BJ (cell line): ENCODE results near the gene PAPOLB. TPM values are rescaled to one million over a fixed set of nuclear protein-coding genes. Genes with fewer than 3 reads are reported as not detected.

ENCODE experiments used
- CTCF ChIA-PET: fragments of 350-600 bp; formaldehyde crosslinking; extraction: SDS; loops from one replicate; lab custom pipeline; 2021; ENCODE audit warnings: antibody characterized with exemption, inconsistent platforms; lab: Yijun Ruan, JAX
- POLR2A ChIA-PET: fragments of 300-600 bp; sonication (Branson Sonifier 250); formaldehyde crosslinking; extraction: SDS; loops from one replicate; lab custom pipeline; 2021; ENCODE audit warnings: antibody characterized with exemption; lab: Charles Lee
- DNase-seq: peaks from one replicate; pipeline ENCODE4 v3.0.0-alpha.2; 2011; ENCODE audit warnings: low read depth
- H3K27me3 ChIP-seq: 2 replicates; pipeline ENCODE4 v1.6.0; 2011; ENCODE audit warnings: low read length; ENCODE audit not compliant: control insufficient read depth, insufficient read depth
- H3K36me3 ChIP-seq: 2 replicates; pipeline ENCODE4 v1.5.1; 2011; ENCODE audit warnings: low read length; ENCODE audit not compliant: control insufficient read depth, insufficient read depth
- H3K4me3 ChIP-seq: 2 replicates; pipeline ENCODE4 v1.5.1; 2011; ENCODE audit warnings: low read depth, mild to moderate bottlenecking, control low read depth, low read length
- polyA minus RNA-seq: library from RNA; depleted of rRNA, polyadenylated mRNA; stranded (reverse); fragments of >200 nt; gene quantifications from 2 replicates; pipeline ENCODE4 v1.2.3, GENCODE V29; 2011; rRNA and poly(A)+ RNA removed
- polyA plus RNA-seq: library from polyadenylated mRNA; depleted of rRNA; stranded (reverse); fragments of >200 nt; gene quantifications from 2 replicates; pipeline ENCODE4 v1.2.3, GENCODE V29; 2011; rRNA removed
- TF ChIP-seq, protein P1 (sequence below): IDR thresholded peaks from 2 replicates; pipeline ENCODE4 v1.5.1; 2011; ENCODE audit warnings: low read depth, mild to moderate bottlenecking, control low read depth, inconsistent platforms, low read length, moderate library complexity; ENCODE audit not compliant: insufficient read depth

The PAPOLB gene
- polyA plus RNA-seq (0.01 and 0.02 TPM in 2 replicates), polyA minus RNA-seq (0.05 TPM in 2 replicates)

- no peak for DNase-seq
- Histone ChIP-seq H3K36me3 (no peaks in the 10 kb centered on the region), H3K4me3 (peak within 1 kb of the TSS; percentile 27), H3K27me3 (0 out of 2 replicates have a peak, but pooled peaks cover 1% of the 10 kb centered on the region)
- TF ChIP-seq, protein P1, sequence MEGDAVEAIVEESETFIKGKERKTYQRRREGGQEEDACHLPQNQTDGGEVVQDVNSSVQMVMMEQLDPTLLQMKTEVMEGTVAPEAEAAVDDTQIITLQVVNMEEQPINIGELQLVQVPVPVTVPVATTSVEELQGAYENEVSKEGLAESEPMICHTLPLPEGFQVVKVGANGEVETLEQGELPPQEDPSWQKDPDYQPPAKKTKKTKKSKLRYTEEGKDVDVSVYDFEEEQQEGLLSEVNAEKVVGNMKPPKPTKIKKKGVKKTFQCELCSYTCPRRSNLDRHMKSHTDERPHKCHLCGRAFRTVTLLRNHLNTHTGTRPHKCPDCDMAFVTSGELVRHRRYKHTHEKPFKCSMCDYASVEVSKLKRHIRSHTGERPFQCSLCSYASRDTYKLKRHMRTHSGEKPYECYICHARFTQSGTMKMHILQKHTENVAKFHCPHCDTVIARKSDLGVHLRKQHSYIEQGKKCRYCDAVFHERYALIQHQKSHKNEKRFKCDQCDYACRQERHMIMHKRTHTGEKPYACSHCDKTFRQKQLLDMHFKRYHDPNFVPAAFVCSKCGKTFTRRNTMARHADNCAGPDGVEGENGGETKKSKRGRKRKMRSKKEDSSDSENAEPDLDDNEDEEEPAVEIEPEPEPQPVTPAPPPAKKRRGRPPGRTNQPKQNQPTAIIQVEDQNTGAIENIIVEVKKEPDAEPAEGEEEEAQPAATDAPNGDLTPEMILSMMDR, result no peak
- ChIA-PET POLR2A (no interaction called here), CTCF (no interaction called here)
Observed at GRCh38 chr7:4861673-4862072, at the start of gene PAPOLB. Gene PAPOLB (minus strand): TSS chr7:4862030. CDS start chr7:4861810, 220 bp downstream.

DNA sequence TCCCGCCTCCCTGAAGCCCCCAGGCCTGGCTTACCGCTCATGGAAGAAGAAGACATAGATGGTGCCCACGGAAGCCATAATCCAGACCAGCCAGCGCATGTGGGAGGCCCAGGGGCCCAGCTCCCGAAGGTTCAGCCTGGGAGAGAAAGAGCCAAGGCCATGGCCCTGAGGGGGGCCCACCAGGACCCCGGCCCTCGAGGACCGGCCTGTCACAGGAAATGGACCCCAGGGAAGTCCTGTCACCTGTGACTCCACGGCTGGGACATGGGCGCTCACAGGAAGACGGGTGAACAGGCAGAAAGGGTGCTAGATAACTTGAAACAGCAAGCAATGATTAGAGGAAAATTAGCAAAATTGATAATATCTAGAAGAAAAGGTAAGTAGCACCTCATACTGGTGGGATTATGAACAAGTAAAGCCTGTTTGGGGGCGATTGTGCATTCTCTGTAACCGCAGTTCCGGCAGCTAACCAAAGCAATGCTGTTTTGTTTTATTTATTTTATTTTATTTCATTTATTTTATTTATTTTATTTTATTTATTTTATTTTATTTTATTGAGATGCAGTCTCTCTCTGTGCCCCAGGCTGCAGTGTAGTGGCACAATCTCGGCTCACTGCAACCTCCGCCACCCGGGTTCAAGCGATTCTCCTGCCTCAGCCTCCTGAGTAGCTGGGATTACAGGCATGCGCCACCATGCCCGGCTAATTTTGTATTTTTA is 49.4 kb upstream of the PAPOLB start:
- ChIA-PET CTCF (no interaction called here), POLR2A (no interaction called here)
- no peaks in the 10 kb centered on the region for H3K36me3 ChIP-seq
- no peak overlapping the region for H3K4me3 ChIP-seq
- TF ChIP-seq, protein P1, result no peak
- H3K27me3 ChIP-seq, result no peaks in the 10 kb centered on the region; the same call in 1 of the 2 replicates
- no peak for DNase-seq

- Histone ChIP-seq H3K4me3 (no peak overlapping the region), H3K36me3 (no peaks in the 10 kb centered on the region), H3K27me3 (no peaks in the 10 kb centered on the region; the same call in 1 of the 2 replicates)
- TF ChIP-seq, protein P1, result no peak
- ChIA-PET POLR2A (no interaction called here), CTCF (interaction anchor here (1.2 kb wide), 1 partner anchor 23 kb away, joined by 4 read pairs; the partner anchor contains the start of gene RADIL)
- no peak for DNase-seq
Observed at GRCh38 chr7:4906682-4907081, 44.9 kb upstream of the PAPOLB start.

DNA sequence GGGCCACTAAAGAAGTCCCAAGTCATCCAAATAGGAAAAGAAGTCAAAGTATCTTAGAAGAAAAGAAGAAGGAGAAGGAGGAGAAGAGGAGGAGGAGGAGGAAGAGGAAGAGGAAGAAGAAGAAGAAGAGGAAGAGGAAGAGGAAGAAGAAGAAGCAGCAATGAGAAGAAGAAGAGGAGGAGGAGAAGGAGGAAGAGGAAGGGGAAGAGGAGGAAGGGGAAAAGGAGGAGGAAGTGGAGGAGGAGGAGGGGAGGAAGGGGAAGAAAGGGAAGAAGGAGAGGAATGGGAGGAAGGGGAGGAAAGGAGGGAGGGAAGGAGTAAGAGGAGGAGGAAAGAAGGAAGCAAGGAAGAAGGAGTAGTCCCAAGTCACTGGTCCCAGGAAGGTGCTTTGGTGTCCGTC is 43.3 kb upstream of the PAPOLB start:
- H3K36me3 ChIP-seq, result no peaks in the 10 kb centered on the region
- DNase-seq, result no peak
- H3K4me3 ChIP-seq, result no peak overlapping the region
- ChIA-PET CTCF (no interaction called here), POLR2A (no interaction called here)
- no peaks in the 10 kb centered on the region; the same call in 1 of the 2 replicates for H3K27me3 ChIP-seq
- TF ChIP-seq, protein P1, result no peak

DNA sequence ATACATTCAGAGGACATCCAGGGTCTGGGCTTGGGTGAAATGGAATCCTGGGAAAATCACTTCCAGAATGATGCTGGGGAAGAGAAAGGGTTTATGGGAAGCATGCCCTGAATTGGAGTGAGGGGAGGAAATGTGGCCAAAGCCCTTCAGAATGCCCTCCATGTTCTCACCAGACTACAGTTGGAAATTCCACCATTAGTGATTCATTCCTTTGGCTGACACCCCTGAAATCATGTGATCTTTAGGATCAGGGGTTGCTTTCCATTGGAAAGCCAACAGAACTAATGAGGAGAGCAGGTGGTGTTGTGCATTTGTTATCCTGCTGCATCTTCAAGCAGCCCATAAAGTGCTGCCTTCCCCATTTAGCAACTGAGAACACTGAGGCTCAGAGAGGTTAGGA is 42.5 kb upstream of the PAPOLB start:
- no peak overlapping the region for H3K4me3 ChIP-seq
- TF ChIP-seq, protein P1, result no peak
- CTCF ChIA-PET, result no interaction called here
- no peaks in the 10 kb centered on the region for H3K27me3 ChIP-seq
- POLR2A ChIA-PET, result no interaction called here
- no peak for DNase-seq
- H3K36me3 ChIP-seq, result no peaks in the 10 kb centered on the region
